ENCODE measurements around the gene GRIK3.

DNA sequence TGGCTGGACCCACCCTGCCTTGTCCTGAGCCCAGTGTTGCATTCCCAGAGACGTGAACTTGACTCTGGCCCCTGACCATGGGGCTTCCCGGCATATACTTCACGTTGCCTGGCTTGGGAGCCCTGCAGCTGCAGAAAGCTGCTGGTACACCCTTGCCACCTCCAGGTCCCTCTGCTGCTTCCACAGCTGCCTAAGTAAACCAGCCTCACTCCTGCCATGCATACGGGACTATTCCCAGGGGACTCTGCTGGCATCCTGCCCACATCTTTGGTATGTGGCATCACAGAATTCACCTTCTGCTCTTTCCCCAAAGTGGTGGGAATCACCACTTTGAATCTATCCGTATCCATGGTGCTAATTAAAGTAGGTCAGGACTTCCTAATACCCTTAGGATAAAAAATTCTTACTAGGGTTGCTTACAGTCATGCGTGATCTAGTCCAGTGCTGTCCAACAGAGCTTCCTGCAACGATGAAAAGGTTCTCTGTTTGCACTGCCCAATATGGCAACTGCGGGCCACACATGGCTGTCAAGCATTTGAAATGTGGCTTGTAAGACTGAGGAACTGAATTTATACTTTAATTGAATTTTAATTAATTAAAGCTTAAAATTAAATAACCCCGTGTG, 203.0 kb downstream of the GRIK3 start:
- TF ChIP-seq, protein P1, sequence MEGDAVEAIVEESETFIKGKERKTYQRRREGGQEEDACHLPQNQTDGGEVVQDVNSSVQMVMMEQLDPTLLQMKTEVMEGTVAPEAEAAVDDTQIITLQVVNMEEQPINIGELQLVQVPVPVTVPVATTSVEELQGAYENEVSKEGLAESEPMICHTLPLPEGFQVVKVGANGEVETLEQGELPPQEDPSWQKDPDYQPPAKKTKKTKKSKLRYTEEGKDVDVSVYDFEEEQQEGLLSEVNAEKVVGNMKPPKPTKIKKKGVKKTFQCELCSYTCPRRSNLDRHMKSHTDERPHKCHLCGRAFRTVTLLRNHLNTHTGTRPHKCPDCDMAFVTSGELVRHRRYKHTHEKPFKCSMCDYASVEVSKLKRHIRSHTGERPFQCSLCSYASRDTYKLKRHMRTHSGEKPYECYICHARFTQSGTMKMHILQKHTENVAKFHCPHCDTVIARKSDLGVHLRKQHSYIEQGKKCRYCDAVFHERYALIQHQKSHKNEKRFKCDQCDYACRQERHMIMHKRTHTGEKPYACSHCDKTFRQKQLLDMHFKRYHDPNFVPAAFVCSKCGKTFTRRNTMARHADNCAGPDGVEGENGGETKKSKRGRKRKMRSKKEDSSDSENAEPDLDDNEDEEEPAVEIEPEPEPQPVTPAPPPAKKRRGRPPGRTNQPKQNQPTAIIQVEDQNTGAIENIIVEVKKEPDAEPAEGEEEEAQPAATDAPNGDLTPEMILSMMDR (IDR thresholded peaks at IDR 0.05), result no peak
- no peak for TF ChIP-seq POLR2A (IDR thresholded peaks at IDR 0.05)
